ENCODE results near the gene CNTNAP5.

- TF ChIP-seq, protein P1, sequence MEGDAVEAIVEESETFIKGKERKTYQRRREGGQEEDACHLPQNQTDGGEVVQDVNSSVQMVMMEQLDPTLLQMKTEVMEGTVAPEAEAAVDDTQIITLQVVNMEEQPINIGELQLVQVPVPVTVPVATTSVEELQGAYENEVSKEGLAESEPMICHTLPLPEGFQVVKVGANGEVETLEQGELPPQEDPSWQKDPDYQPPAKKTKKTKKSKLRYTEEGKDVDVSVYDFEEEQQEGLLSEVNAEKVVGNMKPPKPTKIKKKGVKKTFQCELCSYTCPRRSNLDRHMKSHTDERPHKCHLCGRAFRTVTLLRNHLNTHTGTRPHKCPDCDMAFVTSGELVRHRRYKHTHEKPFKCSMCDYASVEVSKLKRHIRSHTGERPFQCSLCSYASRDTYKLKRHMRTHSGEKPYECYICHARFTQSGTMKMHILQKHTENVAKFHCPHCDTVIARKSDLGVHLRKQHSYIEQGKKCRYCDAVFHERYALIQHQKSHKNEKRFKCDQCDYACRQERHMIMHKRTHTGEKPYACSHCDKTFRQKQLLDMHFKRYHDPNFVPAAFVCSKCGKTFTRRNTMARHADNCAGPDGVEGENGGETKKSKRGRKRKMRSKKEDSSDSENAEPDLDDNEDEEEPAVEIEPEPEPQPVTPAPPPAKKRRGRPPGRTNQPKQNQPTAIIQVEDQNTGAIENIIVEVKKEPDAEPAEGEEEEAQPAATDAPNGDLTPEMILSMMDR (IDR thresholded peaks at IDR 0.05): no peak
- no peak for TF ChIP-seq EZH2 (IDR thresholded peaks at IDR 0.05; ENCODE audit: borderline replicate concordance, insufficient read depth, low read depth, low read length, poor library complexity, severe bottlenecking)
Measured at GRCh38 chr2:124762388-124762787, 737.3 kb downstream of the CNTNAP5 start.
